Measurements from ENCODE around the gene TSR2.

DNA sequence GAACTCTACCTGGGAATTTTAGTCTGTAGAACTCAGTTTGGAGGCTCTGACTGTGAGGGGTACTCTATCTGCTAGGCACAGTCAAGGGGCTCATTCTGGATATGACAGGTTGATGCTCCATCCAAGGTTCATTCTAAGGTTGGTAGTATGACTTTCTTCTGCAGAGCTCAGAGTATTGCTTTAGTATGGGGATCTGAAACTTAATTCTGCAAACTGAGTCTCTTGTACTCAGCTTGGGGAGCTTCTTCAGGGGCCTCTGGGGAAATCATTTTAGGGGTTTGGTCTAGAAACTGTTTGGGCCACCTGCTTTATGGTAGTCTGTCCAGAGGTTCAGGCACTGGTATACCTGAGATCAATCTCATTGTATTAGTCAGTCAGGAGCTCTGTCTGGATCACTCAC, 9.7 kb upstream of the TSR2 start:
- no peak for TF ChIP-seq CTCF (IDR thresholded peaks at IDR 0.05; ENCODE audit: low read depth, low read length, poor library complexity, severe bottlenecking)
- TF ChIP-seq EZH2phosphoT487 (IDR thresholded peaks at IDR 0.05; ENCODE audit: borderline replicate concordance, low read length), result no peak
